Fibroblast of the conjunctiva (primary cell): ENCODE data around the gene CSTB.

Experiments used
- DNase-seq: peaks from one replicate; pipeline ENCODE4 v3.0.0-alpha.2; 2010; ENCODE audit warnings: low read depth

The CSTB gene

GRCh38 chr21:43749651-43750262 lies 26.4 kb downstream of the CSTB start:
- DNase-seq: no peak

GRCh38 chr21:43748622-43749021 lies 27.5 kb downstream of the CSTB start:
- DNase-seq: no peak

GRCh38 chr21:43745772-43746517 lies 30.2 kb downstream of the CSTB start:
- DNase-seq: no peak

GRCh38 chr21:43744725-43745124 lies 31.4 kb downstream of the CSTB start:
- no peak for DNase-seq

- DNase-seq: no peak
Observed at GRCh38 chr21:43743947-43744346, 32.2 kb downstream of the CSTB start.

- no peak for DNase-seq
Observed at GRCh38 chr21:43741423-43742096, 34.5 kb downstream of the CSTB start.

- DNase-seq: no peak
Observed at GRCh38 chr21:43740497-43741156, 35.5 kb downstream of the CSTB start.

- no peak for DNase-seq
Observed at GRCh38 chr21:43739621-43740435, 36.3 kb downstream of the CSTB start.

GRCh38 chr21:43737158-43737950 lies 38.8 kb downstream of the CSTB start:
- no peak for DNase-seq

GRCh38 chr21:43736224-43736883 lies 39.8 kb downstream of the CSTB start:
- DNase-seq: no peak

- no peak for DNase-seq
Observed at GRCh38 chr21:43735236-43736091, 40.6 kb downstream of the CSTB start.

GRCh38 chr21:43734928-43735229 lies 41.2 kb downstream of the CSTB start:
- peak; percentile 30 for DNase-seq

GRCh38 chr21:43734131-43734927 lies 41.8 kb downstream of the CSTB start:
- no peak for DNase-seq

- DNase-seq: no peak
Observed at GRCh38 chr21:43733529-43734071, 42.5 kb downstream of the CSTB start.

- DNase-seq: no peak
Observed at GRCh38 chr21:43733060-43733459, 43.0 kb downstream of the CSTB start.

- no peak for DNase-seq
Observed at GRCh38 chr21:43731891-43732711, 44.0 kb downstream of the CSTB start.

- DNase-seq: no peak
Observed at GRCh38 chr21:43731476-43731875, 44.6 kb downstream of the CSTB start.
